ENCODE measurements around the gene MTSS2.
"Not testable (repeated sequence)": the region's sequence is repeated elsewhere in the genome, so short reads cannot be mapped to it uniquely, and the experiment has no call there.

The MTSS2 gene

GRCh38 chr16:70678898-70679670 is 6.8 kb downstream of the MTSS2 start:
- no peak for DNase-seq (ENCODE audit: low spot score)
- no peak for TF ChIP-seq CTCF (IDR thresholded peaks at IDR 0.05; ENCODE audit: extremely low read depth, missing control alignments)

- no peak for DNase-seq (ENCODE audit: low spot score)
- no peak for TF ChIP-seq CTCF (IDR thresholded peaks at IDR 0.05; ENCODE audit: extremely low read depth, missing control alignments)
These were observed 7.5 kb downstream of the MTSS2 start for GRCh38 chr16:70678121-70678897.

- no peak for DNase-seq (ENCODE audit: low spot score)
- no peak for TF ChIP-seq CTCF (IDR thresholded peaks at IDR 0.05; ENCODE audit: extremely low read depth, missing control alignments)
These were observed 8.2 kb downstream of the MTSS2 start for GRCh38 chr16:70677499-70678120.

GRCh38 chr16:70676675-70677498 is 9.0 kb downstream of the MTSS2 start:
- TF ChIP-seq CTCF (IDR thresholded peaks at IDR 0.05; ENCODE audit: extremely low read depth, missing control alignments), result no peak
- DNase-seq (ENCODE audit: low spot score), result no peak

- DNase-seq (ENCODE audit: low spot score), result no peak
- TF ChIP-seq CTCF (IDR thresholded peaks at IDR 0.05; ENCODE audit: extremely low read depth, missing control alignments), result no peak
These were observed 9.9 kb downstream of the MTSS2 start for GRCh38 chr16:70675851-70676513.

GRCh38 chr16:70674221-70675014 is 11.4 kb downstream of the MTSS2 start:
- DNase-seq (ENCODE audit: low spot score), result no peak
- no peak for TF ChIP-seq CTCF (IDR thresholded peaks at IDR 0.05; ENCODE audit: extremely low read depth, missing control alignments)

GRCh38 chr16:70670938-70671337 is 14.9 kb downstream of the MTSS2 start:
- not testable (repeated sequence) for DNase-seq (ENCODE audit: low spot score)
